ENCODE data around the gene BRDT.

BRDT gene

DNA sequence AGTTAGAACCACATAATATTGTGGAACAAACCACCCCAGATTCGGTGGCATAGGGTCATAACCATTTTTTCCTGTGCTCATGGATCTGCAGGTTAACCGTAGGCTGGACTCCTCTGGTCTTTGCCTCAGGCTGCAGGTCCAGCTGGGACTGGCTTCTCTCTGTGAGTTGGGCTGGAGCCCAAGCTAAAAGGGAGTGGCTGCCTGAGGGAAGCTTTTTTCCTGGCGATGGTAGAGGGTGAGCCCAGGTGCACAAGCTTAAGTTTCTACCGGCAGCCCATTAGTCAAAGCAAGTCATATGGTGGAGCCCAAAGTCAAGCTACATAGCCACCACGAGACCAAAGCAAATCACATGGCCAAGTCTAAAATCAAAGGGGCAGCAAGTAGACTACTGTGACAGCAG lies 94.4 kb downstream of the BRDT start:
- TF ChIP-seq CREB1 (IDR thresholded peaks at IDR 0.05; ENCODE audit: low read depth), result no peak
- no peak for TF ChIP-seq ZBTB7A (IDR thresholded peaks at IDR 0.05; ENCODE audit: low read depth)
- no peak for TF ChIP-seq TEAD4 (IDR thresholded peaks at IDR 0.05)
- no peak for TF ChIP-seq EGR1 (IDR thresholded peaks at IDR 0.05)
- TF ChIP-seq FOXM1 (IDR thresholded peaks at IDR 0.05; ENCODE audit: borderline replicate concordance, low read depth), result no peak
- no peak for TF ChIP-seq YY1 (IDR thresholded peaks at IDR 0.05; ENCODE audit: low read depth)
- no peak for TF ChIP-seq CEBPB (IDR thresholded peaks at IDR 0.05)
- no peak for TF ChIP-seq MAX (IDR thresholded peaks at IDR 0.05)
- TF ChIP-seq TCF12 (IDR thresholded peaks at IDR 0.05; ENCODE audit: low read depth), result no peak
- no peak for TF ChIP-seq RAD21 (IDR thresholded peaks at IDR 0.05; ENCODE audit: low read depth)
- no peak for TF ChIP-seq TAF1 (IDR thresholded peaks at IDR 0.05; ENCODE audit: low read depth)
- TF ChIP-seq, protein P1, sequence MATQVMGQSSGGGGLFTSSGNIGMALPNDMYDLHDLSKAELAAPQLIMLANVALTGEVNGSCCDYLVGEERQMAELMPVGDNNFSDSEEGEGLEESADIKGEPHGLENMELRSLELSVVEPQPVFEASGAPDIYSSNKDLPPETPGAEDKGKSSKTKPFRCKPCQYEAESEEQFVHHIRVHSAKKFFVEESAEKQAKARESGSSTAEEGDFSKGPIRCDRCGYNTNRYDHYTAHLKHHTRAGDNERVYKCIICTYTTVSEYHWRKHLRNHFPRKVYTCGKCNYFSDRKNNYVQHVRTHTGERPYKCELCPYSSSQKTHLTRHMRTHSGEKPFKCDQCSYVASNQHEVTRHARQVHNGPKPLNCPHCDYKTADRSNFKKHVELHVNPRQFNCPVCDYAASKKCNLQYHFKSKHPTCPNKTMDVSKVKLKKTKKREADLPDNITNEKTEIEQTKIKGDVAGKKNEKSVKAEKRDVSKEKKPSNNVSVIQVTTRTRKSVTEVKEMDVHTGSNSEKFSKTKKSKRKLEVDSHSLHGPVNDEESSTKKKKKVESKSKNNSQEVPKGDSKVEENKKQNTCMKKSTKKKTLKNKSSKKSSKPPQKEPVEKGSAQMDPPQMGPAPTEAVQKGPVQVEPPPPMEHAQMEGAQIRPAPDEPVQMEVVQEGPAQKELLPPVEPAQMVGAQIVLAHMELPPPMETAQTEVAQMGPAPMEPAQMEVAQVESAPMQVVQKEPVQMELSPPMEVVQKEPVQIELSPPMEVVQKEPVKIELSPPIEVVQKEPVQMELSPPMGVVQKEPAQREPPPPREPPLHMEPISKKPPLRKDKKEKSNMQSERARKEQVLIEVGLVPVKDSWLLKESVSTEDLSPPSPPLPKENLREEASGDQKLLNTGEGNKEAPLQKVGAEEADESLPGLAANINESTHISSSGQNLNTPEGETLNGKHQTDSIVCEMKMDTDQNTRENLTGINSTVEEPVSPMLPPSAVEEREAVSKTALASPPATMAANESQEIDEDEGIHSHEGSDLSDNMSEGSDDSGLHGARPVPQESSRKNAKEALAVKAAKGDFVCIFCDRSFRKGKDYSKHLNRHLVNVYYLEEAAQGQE (IDR thresholded peaks at IDR 0.05; ENCODE audit: low read depth), result no peak
- TF ChIP-seq NFIC (IDR thresholded peaks at IDR 0.05), result no peak
- no peak for TF ChIP-seq EP300 (IDR thresholded peaks at IDR 0.05; ENCODE audit: borderline replicate concordance)
- TF ChIP-seq USF1 (IDR thresholded peaks at IDR 0.05), result no peak

DNA sequence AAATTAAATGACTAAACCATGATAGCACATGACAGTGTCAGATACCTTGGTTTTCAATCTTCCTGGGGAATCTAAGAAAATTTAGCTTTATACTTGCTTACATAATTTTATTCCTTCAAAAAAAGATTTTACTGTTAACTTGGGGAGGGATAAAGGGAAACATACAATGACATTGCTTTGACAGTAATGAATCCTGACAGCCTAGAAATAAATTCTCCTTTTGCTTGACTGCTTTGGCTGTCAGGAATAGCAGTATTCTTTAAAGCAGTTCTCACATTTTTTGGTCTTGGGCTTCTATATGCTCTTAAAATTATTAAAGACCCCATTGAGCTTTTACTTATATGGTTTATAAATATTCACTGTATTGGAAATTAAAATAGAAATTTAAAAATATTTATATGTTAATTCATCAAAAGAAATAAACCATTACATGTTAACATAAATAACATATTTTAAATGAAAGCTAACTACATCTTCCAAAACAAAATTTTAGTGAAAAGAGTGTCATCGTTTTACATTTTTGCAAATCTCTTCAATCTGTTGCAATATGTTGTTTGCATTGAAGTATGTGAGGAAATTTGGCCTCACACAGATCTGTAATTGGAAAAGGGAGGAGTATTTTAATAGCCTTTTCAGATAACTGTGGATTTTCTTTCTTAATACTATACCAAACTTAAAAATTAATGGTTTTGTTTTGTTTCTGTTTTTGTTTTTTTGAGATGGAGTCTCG lies 96.7 kb downstream of the BRDT start:
- no peak for TF ChIP-seq TCF12 (IDR thresholded peaks at IDR 0.05; ENCODE audit: low read depth)
- TF ChIP-seq TEAD4 (IDR thresholded peaks at IDR 0.05), result no peak

DNA sequence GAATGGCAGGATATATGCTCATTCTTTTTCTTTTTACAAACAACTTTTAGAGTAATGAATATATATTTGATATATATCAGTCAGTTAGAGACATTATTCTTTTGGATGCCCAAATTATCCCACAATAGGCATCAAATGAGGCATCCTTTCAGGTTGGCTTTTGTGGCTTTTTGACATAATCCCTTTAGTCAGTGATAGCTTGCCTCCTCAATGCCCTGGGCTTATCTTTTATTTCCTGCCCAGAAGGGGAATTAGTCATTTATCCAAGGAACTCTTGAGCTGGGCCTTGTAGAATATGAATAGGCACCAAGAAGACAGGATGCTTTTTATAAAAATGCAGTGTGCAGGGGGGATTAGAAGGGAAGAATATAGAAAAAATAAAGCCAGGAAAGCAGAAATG lies 102.7 kb downstream of the BRDT start:
- TF ChIP-seq EGR1 (IDR thresholded peaks at IDR 0.05) (no peak), RAD21 (IDR thresholded peaks at IDR 0.05; ENCODE audit: low read depth) (no peak), NFIC (IDR thresholded peaks at IDR 0.05) (no peak), YY1 (IDR thresholded peaks at IDR 0.05; ENCODE audit: low read depth) (no peak), TEAD4 (IDR thresholded peaks at IDR 0.05) (no peak), TAF1 (IDR thresholded peaks at IDR 0.05; ENCODE audit: low read depth) (no peak), ZBTB7A (IDR thresholded peaks at IDR 0.05; ENCODE audit: low read depth) (no peak), CREB1 (IDR thresholded peaks at IDR 0.05; ENCODE audit: low read depth) (no peak), FOXM1 (IDR thresholded peaks at IDR 0.05; ENCODE audit: borderline replicate concordance, low read depth) (no peak), TCF12 (IDR thresholded peaks at IDR 0.05; ENCODE audit: low read depth) (no peak), EP300 (IDR thresholded peaks at IDR 0.05; ENCODE audit: borderline replicate concordance) (no peak), USF1 (IDR thresholded peaks at IDR 0.05) (no peak), MAX (IDR thresholded peaks at IDR 0.05) (no peak), CEBPB (IDR thresholded peaks at IDR 0.05) (no peak)
- TF ChIP-seq, protein P1 (IDR thresholded peaks at IDR 0.05; ENCODE audit: low read depth), result no peak
